ENCODE measurements around the gene POC5.
"Not testable (repeated sequence)": the region's sequence is repeated elsewhere in the genome, so short reads cannot be mapped to it uniquely, and the experiment has no call there.

The POC5 gene

GRCh38 chr5:75706016-75706415 lies 11.2 kb downstream of the POC5 start:
- Histone ChIP-seq H3K27ac (no peak overlapping the region), H3K4me3 (no peak overlapping the region), H3K9me3 (no peaks in the 10 kb centered on the region), H3K36me3 (peaks cover 13 to 52% (median 36%) of the 10 kb centered on the region in 3 donors), H3K4me1 (no peaks in the 10 kb centered on the region), H3K27me3 (no peaks in the 10 kb centered on the region)
- TF ChIP-seq CTCF (IDR thresholded peaks at IDR 0.05): no peak
- DNase-seq: no peak
- intact Hi-C loops (cut with DNase I; ENCODE audit: low total_unique reads): no loop called here

DNA sequence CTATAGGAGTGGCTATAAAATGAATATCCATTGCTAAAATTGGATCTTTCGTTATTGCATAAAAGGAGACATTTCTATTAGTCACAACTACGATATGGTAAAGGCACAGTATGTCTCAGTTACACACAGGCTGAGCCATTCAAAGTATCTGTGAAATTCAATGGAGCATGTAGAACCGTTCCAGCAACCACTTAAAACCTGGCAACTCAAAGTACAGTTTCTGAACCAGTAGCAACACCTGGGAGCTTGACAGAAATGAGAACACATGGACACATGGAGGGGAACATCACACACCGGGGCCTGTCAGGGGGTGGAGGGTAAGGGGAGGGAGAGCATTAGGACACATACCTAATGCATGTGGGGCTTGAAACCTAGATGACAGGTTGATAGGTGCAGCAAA lies 15.4 kb downstream of the POC5 start:
- no peak overlapping the region for H3K27ac ChIP-seq
- intact Hi-C loops (cut with DNase I; ENCODE audit: low total_unique reads): no loop called here
- peaks cover 13 to 36% (median 36%) of the 10 kb centered on the region in 3 donors for H3K36me3 ChIP-seq
- no peaks in the 10 kb centered on the region for H3K9me3 ChIP-seq
- no peaks in the 10 kb centered on the region for H3K27me3 ChIP-seq
- no peak for DNase-seq
- H3K4me1 ChIP-seq: no peaks in the 10 kb centered on the region
- no peak overlapping the region for H3K4me3 ChIP-seq
- no peak for TF ChIP-seq CTCF (IDR thresholded peaks at IDR 0.05)

DNA sequence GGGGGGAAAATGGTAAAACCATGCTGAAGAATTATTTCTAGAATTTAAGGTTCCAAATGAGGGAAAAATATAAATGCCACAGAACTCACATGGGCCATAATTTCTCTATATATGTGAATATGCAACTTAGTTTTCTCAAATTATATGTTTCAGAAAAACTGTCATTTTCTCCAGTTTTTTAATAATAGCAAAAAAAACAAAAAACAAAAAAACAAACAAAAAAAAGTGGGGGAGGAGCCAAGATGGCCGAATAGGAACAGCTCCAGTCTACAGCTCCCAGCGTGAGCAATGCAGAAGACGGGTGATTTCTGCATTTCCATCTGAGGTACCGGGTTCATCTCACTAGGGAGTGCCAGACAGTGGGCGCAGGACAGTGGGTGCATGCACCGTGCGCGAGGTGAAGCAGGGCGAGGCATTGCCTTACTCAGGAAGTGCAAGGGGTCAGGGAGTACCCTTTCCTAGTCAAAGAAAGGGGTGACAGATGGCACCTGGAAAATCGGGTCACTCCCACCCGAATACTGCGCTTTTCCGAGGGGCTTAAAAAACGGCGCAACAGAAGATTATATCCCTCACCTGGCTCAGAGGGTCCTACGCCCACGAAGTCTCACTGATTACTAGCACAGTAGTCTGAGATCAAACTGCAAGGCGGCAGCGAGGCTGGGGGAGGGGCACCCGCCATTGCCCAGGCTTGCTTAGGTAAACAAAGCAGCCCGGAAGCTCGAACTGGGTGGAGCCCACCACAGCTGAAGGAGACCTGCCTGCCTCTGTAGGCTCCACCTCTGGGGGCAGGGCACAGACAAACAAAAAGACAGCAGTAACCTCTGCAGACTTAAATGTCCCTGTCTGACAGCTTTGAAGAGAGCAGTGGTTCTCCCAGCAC lies 21.5 kb downstream of the POC5 start:
- DNase-seq; H3K4me3 ChIP-seq; intact Hi-C loops (cut with DNase I; ENCODE audit: low total_unique reads); H3K27ac ChIP-seq; H3K27me3 ChIP-seq; H3K4me1 ChIP-seq; H3K9me3 ChIP-seq: not testable (repeated sequence)
- H3K36me3 ChIP-seq: peaks cover 3 to 13% (median 8%) of the 10 kb centered on the region in 3 donors

DNA sequence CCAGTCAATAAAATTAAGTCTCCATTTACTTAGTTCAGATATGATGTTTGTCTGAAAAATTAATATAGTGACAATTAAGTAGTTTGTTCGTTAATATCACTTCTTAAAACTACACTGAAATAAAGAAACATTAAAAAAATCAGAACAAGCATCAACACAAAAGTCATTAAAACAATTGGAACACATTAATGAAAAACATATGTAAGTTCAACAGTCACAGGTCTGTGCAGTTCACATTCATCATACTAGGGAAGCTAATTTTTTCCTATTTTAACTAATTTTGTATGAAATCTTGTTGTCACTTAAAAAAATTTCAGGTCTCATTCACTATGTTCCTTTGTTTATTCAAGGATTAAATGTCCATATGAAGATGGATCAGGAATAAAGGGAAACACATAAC lies 22.5 kb downstream of the POC5 start:
- H3K4me1 ChIP-seq: no peaks in the 10 kb centered on the region
- peaks cover 9 to 19% (median 13%) of the 10 kb centered on the region in 3 donors for H3K36me3 ChIP-seq
- no peaks in the 10 kb centered on the region for H3K9me3 ChIP-seq
- H3K27ac ChIP-seq: no peak overlapping the region
- H3K4me3 ChIP-seq: no peak overlapping the region
- TF ChIP-seq CTCF (IDR thresholded peaks at IDR 0.05): no peak
- H3K27me3 ChIP-seq: no peaks in the 10 kb centered on the region
- no peak for DNase-seq
- intact Hi-C loops (cut with DNase I; ENCODE audit: low total_unique reads): no loop called here

DNA sequence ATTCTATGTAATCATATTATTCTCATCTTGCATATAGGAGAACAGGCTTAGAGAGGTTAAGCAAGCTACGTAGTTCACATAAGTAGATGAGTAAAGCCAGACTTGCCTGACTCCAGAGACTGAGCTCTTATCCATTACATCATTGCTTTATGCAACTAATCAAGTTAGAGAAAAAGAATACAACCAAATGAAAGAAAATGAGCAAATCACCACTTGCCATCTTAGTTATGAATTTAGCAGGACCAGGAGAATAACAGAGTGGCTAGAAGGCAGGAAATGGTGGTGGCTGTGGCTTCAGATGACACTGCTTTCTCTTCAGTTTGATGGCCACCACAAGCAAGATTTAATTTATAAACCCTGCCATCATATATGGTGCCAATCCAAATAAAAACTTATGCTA lies 26.6 kb downstream of the POC5 start:
- H3K27me3 ChIP-seq: no peaks in the 10 kb centered on the region
- intact Hi-C loops (cut with DNase I; ENCODE audit: low total_unique reads): no loop called here
- H3K27ac ChIP-seq: no peak overlapping the region
- DNase-seq: no peak
- no peak overlapping the region for H3K4me3 ChIP-seq
- no peaks in the 10 kb centered on the region for H3K4me1 ChIP-seq
- H3K36me3 ChIP-seq: peaks cover 15 to 39% (median 32%) of the 10 kb centered on the region in 3 donors
- TF ChIP-seq CTCF (IDR thresholded peaks at IDR 0.05): no peak
- no peaks in the 10 kb centered on the region for H3K9me3 ChIP-seq

DNA sequence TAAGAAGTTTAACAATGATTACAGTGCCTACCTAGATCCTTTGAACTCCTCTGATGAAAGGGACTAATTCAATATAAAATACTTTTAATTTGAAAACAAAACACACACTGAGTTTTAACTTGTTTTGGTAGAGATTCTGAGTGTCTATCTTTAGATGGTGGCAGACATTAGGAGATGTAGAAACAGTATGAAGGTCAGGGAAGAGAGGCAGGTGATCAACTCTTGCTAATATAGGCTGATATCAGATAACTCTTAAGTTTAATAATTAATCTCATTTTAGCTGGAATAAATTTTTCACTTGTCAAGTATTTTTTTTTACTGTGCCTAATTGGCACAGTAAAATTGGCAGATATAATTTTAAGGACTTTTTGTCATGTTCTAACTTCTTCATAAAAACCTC lies 30.8 kb downstream of the POC5 start:
- Histone ChIP-seq H3K27ac (no peak overlapping the region), H3K4me1 (no peaks in the 10 kb centered on the region), H3K4me3 (no peak overlapping the region), H3K36me3 (peaks cover 16 to 64% (median 37%) of the 10 kb centered on the region in 3 donors), H3K9me3 (no peaks in the 10 kb centered on the region), H3K27me3 (no peaks in the 10 kb centered on the region)
- no peak for TF ChIP-seq CTCF (IDR thresholded peaks at IDR 0.05)
- DNase-seq: no peak
- intact Hi-C loops (cut with DNase I; ENCODE audit: low total_unique reads): no loop called here
